Measurements from ENCODE around the gene TNFAIP8L1. TPM values are rescaled to one million over a fixed set of nuclear protein-coding genes. Genes with fewer than 3 reads are reported as not detected.

TNFAIP8L1 gene
- total RNA-seq, 1 experiment from 2014 or later: 21.8 TPM

GRCh38 chr19:4657835-4658234 is 18.5 kb downstream of the TNFAIP8L1 start:
- POLR2A ChIA-PET: no interaction called here
- no peak for DNase-seq
- no peak overlapping the region for H3K4me3 Mint-ChIP-seq (ENCODE audit: unreplicated experiment)
- no peak overlapping the region for H3K4me3 ChIP-seq (ENCODE audit: low read depth, low read length)
- TF ChIP-seq CTCF (IDR thresholded peaks at IDR 0.05; ENCODE audit: insufficient read depth in 1 of 2, low read depth in 1 of 2, low read length in 1 of 2, severe bottlenecking in 1 of 2, unreplicated experiment in 1 of 2): no peak
- no TSS peak for BruUV-seq (replicated peaks)
- no peaks in the 10 kb centered on the region for H3K9me3 ChIP-seq
- CTCF ChIA-PET: no interaction called here
- H3K27me3 ChIP-seq (replicated peaks; ENCODE audit: control insufficient read depth, insufficient read depth, low read length): no peaks in the 10 kb centered on the region
- no peaks in the 10 kb centered on the region for H3K4me1 ChIP-seq
- no peak overlapping the region for H3K27ac Mint-ChIP-seq (ENCODE audit: unreplicated experiment)
- intact Hi-C loops (cut with micrococcal nuclease; ENCODE audit: unreplicated experiment): no loop called here
- peaks cover 1% of the 10 kb centered on the region; the same call in 1 of the 2 replicates for H3K36me3 ChIP-seq (ENCODE audit: control insufficient read depth, insufficient read depth, low read length)
- H3K27me3 Mint-ChIP-seq (ENCODE audit: insufficient read depth, unreplicated experiment): no peaks in the 10 kb centered on the region
- no peaks in the 10 kb centered on the region for H3K4me1 Mint-ChIP-seq (ENCODE audit: low read depth, unreplicated experiment)
- no peaks in the 10 kb centered on the region for H3K9me3 Mint-ChIP-seq (ENCODE audit: unreplicated experiment)
- H3K36me3 Mint-ChIP-seq (ENCODE audit: insufficient read depth, unreplicated experiment): peaks cover 63% of the 10 kb centered on the region

GRCh38 chr19:4660181-4660791 is 21.0 kb downstream of the TNFAIP8L1 start:
- H3K27ac Mint-ChIP-seq (ENCODE audit: unreplicated experiment): no peak overlapping the region
- Histone ChIP-seq H3K9me3 (no peaks in the 10 kb centered on the region), H3K36me3 (ENCODE audit: control insufficient read depth, insufficient read depth, low read length) (peaks cover 1% of the 10 kb centered on the region; the same call in 1 of the 2 replicates), H3K4me1 (no peaks in the 10 kb centered on the region), H3K27me3 (replicated peaks; ENCODE audit: control insufficient read depth, insufficient read depth, low read length) (no peaks in the 10 kb centered on the region), H3K4me3 (ENCODE audit: low read depth, low read length) (no peak overlapping the region)
- H3K4me3 Mint-ChIP-seq (ENCODE audit: unreplicated experiment): no peak overlapping the region
- POLR2A ChIA-PET: no interaction called here
- CTCF ChIA-PET: no interaction called here
- H3K9me3 Mint-ChIP-seq (ENCODE audit: unreplicated experiment): no peaks in the 10 kb centered on the region
- intact Hi-C loops (cut with micrococcal nuclease; ENCODE audit: unreplicated experiment): no loop called here
- BruUV-seq (replicated peaks): no TSS peak
- H3K36me3 Mint-ChIP-seq (ENCODE audit: insufficient read depth, unreplicated experiment): peaks cover 49% of the 10 kb centered on the region
- TF ChIP-seq CTCF (IDR thresholded peaks at IDR 0.05; ENCODE audit: insufficient read depth in 1 of 2, low read depth in 1 of 2, low read length in 1 of 2, severe bottlenecking in 1 of 2, unreplicated experiment in 1 of 2): peak in 1 of 2 experiments; percentile 50
- H3K4me1 Mint-ChIP-seq (ENCODE audit: low read depth, unreplicated experiment): no peaks in the 10 kb centered on the region
- H3K27me3 Mint-ChIP-seq (ENCODE audit: insufficient read depth, unreplicated experiment): no peaks in the 10 kb centered on the region
- DNase-seq: peak; percentile 62 to 64

GRCh38 chr19:4660993-4661392 is 21.7 kb downstream of the TNFAIP8L1 start:
- no TSS peak for BruUV-seq (replicated peaks)
- Mint-ChIP-seq H3K27ac (ENCODE audit: unreplicated experiment) (no peak overlapping the region), H3K9me3 (ENCODE audit: unreplicated experiment) (no peaks in the 10 kb centered on the region), H3K4me3 (ENCODE audit: unreplicated experiment) (no peak overlapping the region), H3K27me3 (ENCODE audit: insufficient read depth, unreplicated experiment) (no peaks in the 10 kb centered on the region), H3K4me1 (ENCODE audit: low read depth, unreplicated experiment) (no peaks in the 10 kb centered on the region), H3K36me3 (ENCODE audit: insufficient read depth, unreplicated experiment) (peaks cover 47% of the 10 kb centered on the region)
- H3K27me3 ChIP-seq (replicated peaks; ENCODE audit: control insufficient read depth, insufficient read depth, low read length): no peaks in the 10 kb centered on the region
- no peak overlapping the region for H3K4me3 ChIP-seq (ENCODE audit: low read depth, low read length)
- POLR2A ChIA-PET: no interaction called here
- H3K36me3 ChIP-seq (ENCODE audit: control insufficient read depth, insufficient read depth, low read length): peaks cover 1% of the 10 kb centered on the region; the same call in 1 of the 2 replicates
- DNase-seq: no peak
- H3K9me3 ChIP-seq: no peaks in the 10 kb centered on the region
- CTCF ChIA-PET: interaction anchor here (1.0 kb wide), 1 partner anchor 36 kb away, joined by 5 read pairs; no protein-coding TSS in a partner anchor
- H3K4me1 ChIP-seq: no peaks in the 10 kb centered on the region
- intact Hi-C loops (cut with micrococcal nuclease; ENCODE audit: unreplicated experiment): no loop called here
- no peak for TF ChIP-seq CTCF (IDR thresholded peaks at IDR 0.05; ENCODE audit: insufficient read depth in 1 of 2, low read depth in 1 of 2, low read length in 1 of 2, severe bottlenecking in 1 of 2, unreplicated experiment in 1 of 2)
